DMS53 treated with DMSO at 0.1 percent for 48 hours (cell line): ENCODE results near the gene TRAPPC14.
"Not testable (repeated sequence)": the region's sequence is repeated elsewhere in the genome, so short reads cannot be mapped to it uniquely, and the experiment has no call there.

Experiments used
- DNase-seq: peaks from one replicate; lab custom pipeline; 2025; ENCODE audit not compliant: unreplicated experiment; lab: John Stamatoyannopoulos, UW

TRAPPC14 gene

DNA sequence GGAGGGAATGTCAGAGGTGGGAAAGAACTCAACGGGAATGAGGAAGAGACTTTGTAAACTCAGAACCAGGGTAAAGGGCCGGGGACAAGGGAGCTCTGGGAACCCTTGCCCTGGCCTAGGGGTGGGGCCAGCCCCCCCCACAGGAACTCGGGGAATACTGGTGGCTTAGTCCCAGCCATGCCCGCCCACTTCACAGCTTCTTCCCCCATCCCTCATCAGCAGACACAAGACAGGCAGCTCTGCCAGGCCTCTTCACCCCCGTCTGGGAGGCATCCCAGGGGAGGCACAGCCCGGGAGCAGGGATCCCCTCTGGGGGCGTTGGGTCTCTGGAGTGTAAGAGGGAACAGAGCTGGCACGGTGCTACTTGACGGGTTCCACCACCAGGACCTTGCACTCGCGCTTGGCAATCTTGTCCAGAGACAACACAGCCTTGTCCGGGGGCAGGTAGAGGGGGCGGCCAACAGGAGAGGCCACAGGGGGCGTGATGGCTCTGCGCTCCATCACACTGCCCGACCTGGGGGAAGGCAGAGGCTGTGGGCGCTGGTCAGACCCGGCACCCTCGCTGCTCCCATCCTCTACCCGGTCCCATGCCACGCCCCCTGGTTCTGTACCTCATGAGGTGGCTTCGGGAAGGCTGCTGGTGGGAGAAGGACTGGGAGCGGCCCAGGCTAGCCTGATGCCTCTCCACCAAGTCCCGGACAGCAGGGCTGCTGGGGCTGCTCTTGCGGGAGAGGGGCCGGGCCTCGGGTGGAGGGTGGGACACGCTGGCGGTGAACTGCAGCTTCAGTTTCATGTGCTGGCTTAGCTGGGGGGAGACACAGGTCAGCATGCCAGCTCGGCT is 3.7 kb downstream of the TRAPPC14 start:
- DNase-seq: no peak

DNA sequence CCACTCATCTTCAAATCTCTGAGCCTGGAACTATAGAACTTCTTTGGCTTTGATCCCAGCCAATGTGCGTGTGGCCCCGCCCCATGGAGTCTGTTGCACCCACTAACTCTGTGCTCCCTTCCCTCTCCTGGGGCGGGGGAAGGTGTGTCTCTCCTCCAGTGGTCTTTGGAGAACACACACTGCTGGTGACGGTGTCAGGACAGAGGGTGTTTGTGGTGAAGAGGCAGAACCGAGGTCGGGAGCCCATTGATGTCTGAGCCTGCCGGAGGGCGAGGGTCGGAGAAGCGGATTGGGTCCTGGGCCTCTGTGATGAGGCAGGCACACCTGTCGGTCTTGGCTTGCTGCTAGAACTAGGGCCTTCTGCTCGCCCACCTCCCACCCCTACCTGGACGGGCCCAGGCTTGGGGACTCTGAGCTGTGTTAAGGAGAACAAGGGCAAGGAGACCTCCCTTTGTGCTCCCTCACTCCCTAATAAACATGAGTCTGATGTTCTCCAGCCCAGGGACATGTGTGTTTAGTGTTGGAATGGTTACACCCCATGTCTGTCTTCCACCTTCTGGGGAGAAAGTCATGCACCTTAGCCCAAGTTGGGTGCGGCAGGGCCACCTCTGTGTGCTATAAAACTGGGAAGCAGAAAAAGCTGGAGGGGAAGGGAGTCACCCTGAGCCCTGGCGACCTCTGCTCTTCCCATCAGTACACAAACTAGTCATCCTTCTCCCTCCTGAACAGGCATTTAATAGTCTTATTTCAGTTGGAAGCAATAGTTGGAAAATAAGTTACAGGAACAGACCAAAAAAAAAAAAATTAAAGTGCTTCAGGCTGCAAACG is 4.6 kb downstream of the TRAPPC14 start:
- no peak for DNase-seq

DNA sequence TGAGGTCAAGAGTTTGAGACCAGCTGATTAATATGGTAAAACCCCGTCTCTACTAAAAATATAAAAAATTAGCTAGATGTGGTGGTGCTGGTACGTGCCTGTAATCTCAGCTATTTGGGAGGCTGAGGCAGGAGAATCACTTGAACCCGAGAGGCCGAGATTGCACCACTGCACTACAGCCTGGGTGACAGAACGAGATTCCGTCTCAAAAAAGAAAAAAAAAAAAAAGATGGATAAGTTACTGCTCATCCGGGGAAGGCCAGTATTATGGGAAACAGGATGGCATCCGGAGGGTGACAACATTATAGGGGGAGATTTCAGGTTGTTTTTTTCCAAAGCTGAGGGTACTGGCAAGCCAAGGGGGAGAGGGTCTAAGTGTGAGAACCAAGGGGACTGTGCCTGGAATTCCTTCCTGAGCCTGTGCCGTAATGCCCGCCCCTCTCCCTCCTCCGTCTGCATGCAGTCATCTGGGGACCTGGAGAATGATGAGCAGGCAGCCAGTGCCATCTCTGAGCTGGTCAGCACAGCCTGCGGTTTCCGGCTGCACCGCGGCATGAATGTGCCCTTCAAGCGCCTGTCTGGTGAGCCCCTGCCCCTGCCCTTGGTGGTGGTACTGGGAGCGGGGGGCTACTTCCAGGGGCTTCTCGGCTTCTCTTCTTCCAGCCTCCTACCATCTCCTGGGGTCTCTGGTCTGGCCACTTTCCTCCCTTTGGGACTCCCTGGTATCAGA is 5.4 kb downstream of the TRAPPC14 start:
- no peak for DNase-seq

DNA sequence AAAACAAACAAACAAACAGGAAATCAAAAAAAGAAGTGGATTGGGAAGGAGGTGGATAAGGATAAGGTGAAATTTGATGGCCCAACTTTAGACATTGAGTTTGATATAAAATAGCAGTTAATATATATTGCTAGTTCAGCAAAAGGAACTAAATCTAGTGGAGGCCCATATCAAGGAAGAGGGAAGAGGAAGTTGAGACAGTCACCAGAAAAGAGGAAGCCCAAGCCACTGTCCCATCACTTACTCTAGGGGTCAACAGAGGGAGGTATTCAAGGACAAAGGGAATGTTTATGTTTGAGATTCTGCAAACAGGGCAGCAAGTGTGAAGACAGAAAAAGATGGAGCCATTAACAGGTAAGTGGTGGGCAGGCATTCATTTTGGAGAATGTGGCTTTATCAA is 6.1 kb downstream of the TRAPPC14 start:
- DNase-seq: no peak

DNA sequence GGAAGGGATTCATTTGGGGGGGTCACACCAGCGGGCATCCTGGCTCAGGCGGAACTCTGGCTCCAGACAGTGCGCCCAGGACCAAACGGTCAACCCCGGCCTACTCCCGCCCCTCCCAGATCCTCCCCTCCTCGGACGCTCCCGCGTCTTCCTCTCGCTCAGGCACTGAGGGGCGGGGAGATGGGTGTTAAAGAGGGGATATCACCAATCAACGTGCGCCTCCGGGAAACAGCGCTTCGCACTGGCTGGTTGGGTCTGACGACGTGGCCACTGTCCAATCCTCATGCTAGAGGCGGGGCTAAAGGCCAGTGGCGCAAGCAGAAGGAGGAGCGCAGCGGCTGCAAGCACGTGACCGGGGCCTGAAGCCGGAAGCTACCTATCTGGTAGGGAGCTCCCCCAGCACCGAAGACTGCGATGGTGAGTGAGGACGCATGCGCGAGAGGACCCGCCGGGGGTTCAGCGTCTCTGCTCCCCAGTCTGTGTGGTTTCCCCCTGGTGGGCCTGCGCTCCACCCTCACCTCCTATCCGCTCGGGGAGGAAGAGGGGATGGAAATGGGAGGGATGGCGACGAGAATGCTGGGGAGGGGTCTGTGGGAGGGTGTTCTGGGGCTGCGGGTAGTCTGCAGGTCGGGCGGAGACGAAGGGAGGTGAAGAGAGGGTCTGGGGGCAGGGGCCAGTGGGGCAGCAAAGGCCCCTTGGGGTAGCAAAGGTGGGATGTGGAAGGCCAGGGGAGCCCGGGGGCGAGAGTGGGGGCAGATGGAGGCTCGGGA is 9.8 kb downstream of the TRAPPC14 start, which contains the start of gene LAMTOR4:
Gene LAMTOR4, plus strand, starts transcription at position 360 of the 770 bp plus-strand sequence. Its CDS starts 55 bp downstream, at position 415.
- DNase-seq: peak; percentile 99

DNA sequence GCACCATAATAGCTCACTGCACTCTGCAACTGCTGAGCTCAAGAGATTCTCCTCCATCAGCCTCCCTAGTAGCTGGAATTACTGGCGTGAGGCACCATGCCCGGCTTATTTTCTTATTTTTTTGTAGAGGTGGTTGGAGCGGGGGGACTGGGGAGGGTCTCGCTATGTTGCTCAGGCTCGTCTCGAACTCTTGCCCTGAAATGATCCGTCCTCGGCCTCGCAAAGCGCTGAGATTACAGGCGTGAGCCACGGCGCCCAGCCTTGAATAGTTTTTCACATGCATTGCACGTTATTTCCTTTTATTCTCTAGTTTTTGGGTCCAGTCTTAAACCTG is 10.3 kb downstream of the TRAPPC14 start:
- no peak for DNase-seq

DNA sequence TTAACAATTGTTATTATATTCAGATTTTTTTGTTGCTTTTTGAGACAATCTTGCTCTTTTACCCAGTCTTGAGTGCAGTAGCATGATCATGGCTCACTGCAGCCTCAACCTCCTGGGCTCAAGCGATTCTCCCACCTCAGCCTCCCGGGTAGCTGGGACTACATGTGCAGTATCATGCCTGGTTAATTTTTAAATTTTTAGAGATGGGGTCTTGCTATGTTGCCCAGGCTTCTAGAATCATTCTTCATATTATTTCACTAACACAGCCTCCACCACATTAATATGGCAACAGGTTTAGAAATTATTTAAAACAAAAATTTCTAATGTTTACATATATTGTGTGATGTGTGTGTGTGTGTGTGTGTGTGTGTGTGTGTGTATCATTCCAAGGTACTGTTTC is 11.2 kb downstream of the TRAPPC14 start:
- no peak for DNase-seq

DNA sequence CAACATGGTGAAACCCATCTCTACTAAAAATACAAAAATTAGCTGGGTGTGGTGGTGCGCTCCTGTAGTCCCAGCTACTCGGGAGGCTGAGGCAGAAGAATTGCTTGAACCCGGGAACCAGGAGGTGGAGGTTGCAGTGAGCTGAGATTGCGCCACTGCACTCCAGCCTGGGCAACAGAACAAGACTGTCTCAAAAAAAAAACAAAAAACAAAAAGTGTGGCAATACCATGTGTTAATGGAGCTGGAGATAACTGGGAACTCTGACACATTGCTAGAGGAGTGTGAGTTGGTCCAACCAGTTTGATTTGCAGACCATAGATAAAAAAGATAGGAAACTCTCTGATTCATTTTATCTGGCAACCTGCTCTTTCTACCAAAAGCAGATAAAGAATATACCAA is 12.2 kb downstream of the TRAPPC14 start:
- not testable (repeated sequence) for DNase-seq

DNA sequence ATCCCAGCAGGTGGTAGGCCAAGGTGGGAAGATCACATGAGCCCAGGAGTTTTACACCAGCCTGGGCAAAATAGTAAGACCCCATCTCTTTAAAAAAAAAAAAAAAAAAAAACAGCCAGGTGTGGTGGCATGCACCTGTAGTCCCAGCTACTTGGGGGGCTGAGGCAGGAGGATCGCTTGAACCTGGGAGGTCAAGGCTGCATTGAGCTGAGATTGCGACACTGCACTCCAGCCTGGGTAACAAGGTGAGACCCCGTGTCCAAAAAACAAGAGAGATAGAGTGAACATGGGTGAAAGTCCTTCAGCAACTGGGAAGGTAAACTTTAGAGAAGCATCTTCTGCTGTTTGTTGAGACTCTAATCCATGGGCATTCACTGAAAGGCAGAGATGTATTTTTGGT is 16.1 kb downstream of the TRAPPC14 start:
- DNase-seq: no peak

DNA sequence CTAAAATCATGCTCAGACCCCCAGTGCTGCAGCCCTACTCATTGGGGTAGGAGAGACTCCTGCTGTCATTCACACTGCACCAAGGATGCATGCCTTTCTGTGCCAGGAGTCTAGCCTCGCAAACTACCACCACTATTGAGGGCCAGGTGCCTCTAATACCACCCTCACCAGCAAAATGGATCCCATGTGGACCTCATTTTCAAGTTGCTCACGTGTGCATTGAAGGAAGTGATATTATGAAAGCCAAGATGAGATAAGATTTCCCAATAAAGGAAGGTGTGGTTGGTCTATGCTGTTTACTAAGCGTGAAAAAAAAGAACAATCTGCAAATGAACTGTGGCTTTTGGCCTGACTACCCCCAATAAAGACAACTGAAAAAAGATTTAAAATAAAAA is 17.0 kb downstream of the TRAPPC14 start:
- no peak for DNase-seq

DNA sequence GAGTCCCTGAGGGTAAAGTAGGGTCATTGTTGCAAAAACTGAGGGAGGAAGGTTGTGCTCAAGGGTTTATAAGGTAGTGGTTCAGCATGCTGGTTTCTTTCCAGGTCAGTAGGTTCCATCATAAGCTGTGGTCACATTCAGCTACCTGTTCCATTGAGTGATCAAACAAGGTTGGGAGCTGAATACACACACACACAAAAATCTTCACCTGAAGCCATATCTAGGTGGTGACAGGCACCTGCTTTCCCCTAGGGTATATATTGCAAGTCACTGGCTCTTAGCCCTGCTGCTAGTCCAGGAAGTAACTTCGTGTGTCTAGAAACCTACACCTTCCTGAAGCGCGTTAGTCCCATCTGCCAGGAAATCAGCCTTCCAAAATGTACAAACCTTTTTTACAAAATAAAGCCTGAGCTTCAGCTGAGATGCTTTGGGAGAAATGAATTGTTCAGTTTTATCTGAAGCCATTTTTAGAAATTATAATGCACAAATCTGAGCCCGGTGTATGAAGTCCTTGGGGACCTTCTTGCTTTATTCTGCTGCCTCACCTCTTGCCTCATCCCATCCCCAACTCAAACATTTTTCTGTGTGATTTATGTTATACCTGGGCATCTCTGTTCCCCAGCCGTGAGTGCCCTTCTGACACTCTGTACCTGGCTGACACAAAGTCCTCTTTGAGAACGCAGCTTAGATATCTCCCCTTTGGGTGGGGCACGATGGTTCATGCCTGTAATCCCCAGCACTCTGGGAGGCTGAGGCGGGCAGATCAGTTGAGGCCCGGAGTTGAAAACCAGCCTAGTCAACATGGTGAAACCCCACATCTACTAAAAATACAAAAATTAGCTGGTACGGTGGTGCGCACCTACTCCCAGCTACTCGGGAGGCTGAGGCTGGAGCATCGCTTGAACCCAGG is 20.4 kb downstream of the TRAPPC14 start:
- DNase-seq: peak; percentile 37

DNA sequence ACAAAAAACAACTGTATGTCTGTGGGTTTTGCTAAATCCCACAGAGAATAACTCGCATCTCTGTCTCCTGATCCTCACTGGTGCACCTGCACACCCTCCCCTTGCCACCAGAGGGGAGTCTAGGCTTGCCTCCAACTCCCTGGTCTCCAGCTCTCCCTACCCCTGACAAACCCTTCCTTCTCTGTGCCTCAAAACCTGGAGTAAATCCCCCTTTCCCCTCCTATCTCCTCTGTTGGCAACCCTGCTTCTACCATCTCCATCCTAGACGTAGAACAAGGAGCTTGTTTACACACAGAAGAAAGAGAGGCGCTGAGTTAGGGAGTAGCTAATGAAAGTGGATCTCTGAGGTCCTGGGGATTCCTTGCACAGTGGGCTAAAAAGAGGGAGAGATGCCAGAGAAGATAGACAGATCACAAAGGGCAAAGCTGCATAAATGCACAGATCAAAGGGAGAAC is 25.8 kb downstream of the TRAPPC14 start:
- peak; percentile 68 for DNase-seq

DNA sequence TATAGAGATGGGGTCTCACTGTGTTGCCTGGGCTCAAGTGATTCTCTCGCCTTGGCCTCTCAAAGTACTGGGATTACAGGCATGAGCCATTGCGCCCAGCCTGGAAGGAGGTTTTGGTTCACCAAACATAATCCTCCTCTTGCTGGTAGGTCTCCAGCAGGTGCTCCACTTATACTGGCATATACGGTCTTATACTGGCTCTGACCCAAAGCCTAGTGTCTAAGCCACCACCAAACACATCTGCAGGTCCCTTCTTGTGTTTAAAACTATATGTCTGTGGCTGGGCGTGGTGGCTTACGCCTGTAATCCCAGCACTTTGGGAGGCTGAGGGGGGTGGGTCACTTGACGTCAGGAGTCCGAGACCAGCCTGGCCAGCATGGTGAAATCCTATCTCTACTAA is 26.4 kb downstream of the TRAPPC14 start:
- peak; percentile 29 for DNase-seq

DNA sequence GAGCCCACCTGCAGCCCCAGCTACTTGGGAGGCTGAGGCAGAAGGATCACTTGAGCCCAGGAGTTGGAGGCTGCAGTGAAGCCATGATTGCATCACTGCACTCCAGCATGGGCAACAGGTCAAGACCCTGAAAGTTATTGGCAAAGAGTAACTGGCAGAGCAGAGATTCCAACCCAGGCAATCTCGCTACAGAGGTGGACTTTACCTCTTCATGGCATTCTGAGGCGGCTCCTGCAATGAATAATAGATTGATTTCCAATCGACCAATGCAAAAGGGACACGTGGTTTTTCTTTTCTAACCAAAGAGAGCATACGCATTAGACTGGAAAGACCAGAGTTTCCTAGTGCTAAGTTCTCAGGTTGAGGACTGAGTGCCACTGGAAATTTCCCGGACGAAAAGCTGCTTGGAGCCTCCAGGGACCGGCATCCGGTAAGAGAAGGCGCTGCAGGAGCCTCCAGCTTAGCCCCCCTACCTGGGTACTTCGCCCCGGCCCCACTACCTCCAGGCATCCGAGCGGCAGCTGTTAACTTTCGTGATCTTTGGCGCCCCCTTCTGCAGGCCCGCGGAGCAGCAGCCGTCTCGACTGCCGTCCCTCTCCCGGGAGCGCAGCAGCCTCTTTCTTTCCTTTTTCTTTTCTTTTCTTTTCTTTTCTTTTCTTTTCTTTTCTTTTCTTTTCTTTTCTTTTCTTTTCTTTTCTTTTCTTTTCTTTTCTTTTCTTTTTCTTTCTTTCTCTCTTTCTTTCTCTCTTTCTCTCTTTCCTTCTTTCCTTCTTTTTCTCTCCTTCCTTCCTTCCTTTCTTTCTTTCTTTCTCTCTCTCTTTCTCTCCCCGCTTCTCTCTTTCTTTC is 27.7 kb downstream of the TRAPPC14 start:
- peak; percentile 88 for DNase-seq

DNA sequence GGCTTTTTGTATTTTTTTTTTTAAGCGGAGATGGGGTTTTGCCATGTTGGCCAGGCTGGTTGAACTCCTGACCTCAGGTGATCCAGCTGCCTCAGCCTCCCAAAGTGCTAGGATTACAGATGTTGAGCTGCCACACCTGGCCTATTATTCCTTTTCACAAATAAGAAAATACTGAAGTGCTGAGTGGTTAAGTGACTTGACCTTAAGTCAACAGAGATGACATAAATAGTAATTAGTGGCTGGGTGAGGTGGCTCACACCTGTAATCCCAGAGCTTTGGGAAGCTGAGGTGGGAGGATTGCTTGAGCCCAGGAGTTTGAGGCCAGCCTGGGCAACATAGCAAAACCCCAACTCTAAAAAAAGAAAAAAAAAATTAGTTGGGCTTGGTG is 28.3 kb downstream of the TRAPPC14 start:
- DNase-seq: peak; percentile 93

DNA sequence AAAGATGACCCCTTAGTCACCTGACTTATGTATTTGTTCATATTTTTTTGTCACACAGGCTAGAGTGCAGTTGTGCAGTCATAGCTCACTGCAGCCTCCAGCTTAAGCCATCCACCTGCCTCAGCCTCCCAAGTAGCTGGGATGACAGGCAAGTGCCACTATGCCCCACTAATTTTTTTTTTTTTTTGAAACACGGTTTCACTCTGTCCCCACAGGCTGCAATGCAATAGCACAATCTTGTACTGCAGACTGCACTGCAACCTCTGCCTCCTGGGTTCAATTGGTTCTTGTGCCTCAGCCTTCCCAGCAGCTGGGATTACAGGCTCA is 29.9 kb downstream of the TRAPPC14 start:
- DNase-seq: no peak

DNA sequence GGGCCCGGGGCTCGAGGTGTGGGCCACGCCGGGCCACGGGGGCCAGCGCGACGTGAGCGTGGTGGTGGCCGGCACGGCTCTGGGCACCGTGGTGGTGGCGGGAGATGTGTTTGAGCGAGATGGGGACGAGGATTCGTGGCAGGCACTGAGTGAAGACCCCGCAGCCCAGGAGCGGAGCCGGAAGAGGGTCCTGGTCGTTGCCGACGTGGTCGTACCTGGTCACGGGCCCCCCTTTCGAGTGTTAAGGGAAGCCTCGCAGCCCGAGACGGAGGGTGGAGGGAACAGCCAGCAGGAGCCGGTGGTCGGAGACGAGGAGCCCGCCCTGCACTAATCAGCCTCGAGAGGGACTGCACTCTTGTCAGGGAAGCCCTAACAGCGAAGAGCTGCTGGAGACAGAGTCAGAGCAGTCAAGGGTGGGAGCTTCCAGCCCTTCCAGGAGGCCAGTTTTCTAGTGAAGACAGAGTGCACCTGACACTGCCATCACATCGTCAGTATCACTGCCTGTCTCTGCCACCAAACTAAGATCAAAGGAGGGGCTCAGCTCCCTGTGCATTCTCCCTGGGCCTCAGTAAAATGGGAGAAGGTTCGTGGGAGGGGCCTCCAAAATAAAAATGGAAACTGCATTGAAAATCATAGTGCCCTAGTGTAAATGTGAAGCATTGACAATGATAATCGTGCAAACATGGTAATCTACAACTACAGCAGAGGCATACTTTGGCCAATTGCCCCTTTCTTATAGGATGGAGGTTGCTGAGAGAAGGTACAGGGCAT is 30.5 kb downstream of the TRAPPC14 start:
- peak; percentile 52 for DNase-seq
